Lower leg skin (tissue), 3 donors: ENCODE results near the gene MRPL55.

ENCODE experiments used
- POLR2A ChIP-seq, 2 donors: fragments of 450-650 bp; IDR thresholded peaks; one replicate each; pipeline ENCODE4 v1.6.1; 2016 to 2017; ENCODE audit warnings: antibody characterized with exemption in 2 of 2, mild to moderate bottlenecking in 1 of 2, moderate library complexity in 1 of 2
- TF ChIP-seq, protein P1 (sequence below), 3 donors: fragments of 450-650 bp; IDR thresholded peaks; one replicate each; pipeline ENCODE4 v1.5.1; 2016; ENCODE audit warnings: antibody characterized with exemption in 3 of 3, mild to moderate bottlenecking in 3 of 3, moderate library complexity in 2 of 3

DNA sequence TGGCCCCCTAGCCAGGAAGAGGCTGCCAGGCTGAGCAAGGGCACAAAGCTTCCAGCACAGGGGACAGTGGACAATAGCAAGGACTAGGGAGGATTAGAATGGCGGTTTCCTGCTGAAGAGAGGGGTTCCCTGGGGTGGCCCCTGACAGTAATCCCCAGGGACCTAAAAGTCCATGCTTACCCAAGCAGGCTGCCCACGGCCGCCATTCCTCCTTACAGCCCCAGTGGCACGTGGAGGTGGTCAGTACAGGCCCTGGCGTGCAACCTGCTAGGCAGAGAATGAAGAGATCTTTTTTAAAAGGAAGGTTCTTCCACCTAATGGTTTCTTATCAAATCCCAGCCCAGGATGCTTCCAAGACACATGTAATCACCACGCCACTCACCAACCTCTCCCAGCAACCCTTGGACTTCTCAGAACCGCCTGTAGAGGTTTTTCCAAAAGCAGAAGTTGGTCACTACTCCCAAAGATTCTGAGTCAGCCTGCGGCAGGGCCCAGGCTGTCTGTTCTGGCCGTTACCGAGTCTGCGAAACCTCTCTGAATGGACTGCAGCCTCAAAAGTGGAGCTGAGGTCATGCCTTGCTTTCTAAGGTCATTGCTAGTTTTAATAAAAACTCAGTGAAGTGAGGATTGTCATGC is 926 bp downstream of the MRPL55 start:
- TF ChIP-seq, protein P1, sequence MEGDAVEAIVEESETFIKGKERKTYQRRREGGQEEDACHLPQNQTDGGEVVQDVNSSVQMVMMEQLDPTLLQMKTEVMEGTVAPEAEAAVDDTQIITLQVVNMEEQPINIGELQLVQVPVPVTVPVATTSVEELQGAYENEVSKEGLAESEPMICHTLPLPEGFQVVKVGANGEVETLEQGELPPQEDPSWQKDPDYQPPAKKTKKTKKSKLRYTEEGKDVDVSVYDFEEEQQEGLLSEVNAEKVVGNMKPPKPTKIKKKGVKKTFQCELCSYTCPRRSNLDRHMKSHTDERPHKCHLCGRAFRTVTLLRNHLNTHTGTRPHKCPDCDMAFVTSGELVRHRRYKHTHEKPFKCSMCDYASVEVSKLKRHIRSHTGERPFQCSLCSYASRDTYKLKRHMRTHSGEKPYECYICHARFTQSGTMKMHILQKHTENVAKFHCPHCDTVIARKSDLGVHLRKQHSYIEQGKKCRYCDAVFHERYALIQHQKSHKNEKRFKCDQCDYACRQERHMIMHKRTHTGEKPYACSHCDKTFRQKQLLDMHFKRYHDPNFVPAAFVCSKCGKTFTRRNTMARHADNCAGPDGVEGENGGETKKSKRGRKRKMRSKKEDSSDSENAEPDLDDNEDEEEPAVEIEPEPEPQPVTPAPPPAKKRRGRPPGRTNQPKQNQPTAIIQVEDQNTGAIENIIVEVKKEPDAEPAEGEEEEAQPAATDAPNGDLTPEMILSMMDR (IDR thresholded peaks at IDR 0.05) = no peak
- no peak for TF ChIP-seq POLR2A (IDR thresholded peaks at IDR 0.05)
